Measurements from ENCODE around the gene RANBP9. TPM values are rescaled to one million over a fixed set of nuclear protein-coding genes. Genes with fewer than 3 reads are reported as not detected.

The RANBP9 gene
- total and polyA plus RNA-seq, 2 of the 13 experiments (the other 11 are each of a cell fraction or from before 2014, with no cell fraction given): 26.6 to 30.6 TPM

- TF ChIP-seq, protein P1, sequence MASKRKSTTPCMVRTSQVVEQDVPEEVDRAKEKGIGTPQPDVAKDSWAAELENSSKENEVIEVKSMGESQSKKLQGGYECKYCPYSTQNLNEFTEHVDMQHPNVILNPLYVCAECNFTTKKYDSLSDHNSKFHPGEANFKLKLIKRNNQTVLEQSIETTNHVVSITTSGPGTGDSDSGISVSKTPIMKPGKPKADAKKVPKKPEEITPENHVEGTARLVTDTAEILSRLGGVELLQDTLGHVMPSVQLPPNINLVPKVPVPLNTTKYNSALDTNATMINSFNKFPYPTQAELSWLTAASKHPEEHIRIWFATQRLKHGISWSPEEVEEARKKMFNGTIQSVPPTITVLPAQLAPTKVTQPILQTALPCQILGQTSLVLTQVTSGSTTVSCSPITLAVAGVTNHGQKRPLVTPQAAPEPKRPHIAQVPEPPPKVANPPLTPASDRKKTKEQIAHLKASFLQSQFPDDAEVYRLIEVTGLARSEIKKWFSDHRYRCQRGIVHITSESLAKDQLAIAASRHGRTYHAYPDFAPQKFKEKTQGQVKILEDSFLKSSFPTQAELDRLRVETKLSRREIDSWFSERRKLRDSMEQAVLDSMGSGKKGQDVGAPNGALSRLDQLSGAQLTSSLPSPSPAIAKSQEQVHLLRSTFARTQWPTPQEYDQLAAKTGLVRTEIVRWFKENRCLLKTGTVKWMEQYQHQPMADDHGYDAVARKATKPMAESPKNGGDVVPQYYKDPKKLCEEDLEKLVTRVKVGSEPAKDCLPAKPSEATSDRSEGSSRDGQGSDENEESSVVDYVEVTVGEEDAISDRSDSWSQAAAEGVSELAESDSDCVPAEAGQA (IDR thresholded peaks at IDR 0.05; ENCODE audit: low read depth): no peak
- TF ChIP-seq, protein P1 (CRISPR knock-in tag; IDR thresholded peaks at IDR 0.05; ENCODE audit: borderline replicate concordance): no peak
- TF ChIP-seq, protein P2, sequence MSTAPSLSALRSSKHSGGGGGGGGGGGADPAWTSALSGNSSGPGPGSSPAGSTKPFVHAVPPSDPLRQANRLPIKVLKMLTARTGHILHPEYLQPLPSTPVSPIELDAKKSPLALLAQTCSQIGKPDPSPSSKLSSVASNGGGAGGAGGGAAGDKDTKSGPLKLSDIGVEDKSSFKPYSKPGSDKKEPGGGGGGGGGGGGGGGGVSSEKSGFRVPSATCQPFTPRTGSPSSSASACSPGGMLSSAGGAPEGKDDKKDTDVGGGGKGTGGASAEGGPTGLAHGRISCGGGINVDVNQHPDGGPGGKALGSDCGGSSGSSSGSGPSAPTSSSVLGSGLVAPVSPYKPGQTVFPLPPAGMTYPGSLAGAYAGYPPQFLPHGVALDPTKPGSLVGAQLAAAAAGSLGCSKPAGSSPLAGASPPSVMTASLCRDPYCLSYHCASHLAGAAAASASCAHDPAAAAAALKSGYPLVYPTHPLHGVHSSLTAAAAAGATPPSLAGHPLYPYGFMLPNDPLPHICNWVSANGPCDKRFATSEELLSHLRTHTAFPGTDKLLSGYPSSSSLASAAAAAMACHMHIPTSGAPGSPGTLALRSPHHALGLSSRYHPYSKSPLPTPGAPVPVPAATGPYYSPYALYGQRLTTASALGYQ (CRISPR knock-in tag; IDR thresholded peaks at IDR 0.05): no peak
- TF ChIP-seq ELK4 (CRISPR knock-in tag; IDR thresholded peaks at IDR 0.05; ENCODE audit: borderline replicate concordance) (no peak), ZBTB40 (IDR thresholded peaks at IDR 0.05) (no peak), ZBTB40 (CRISPR knock-in tag; IDR thresholded peaks at IDR 0.05) (no peak), HMG20B (CRISPR knock-in tag; conservative IDR thresholded peaks at IDR 0.05) (peak; percentile 7; the same call in 1 of the 2 replicates), SETDB1 (CRISPR knock-in tag; IDR thresholded peaks at IDR 0.05; ENCODE audit: borderline replicate concordance) (no peak)
Observed at GRCh38 chr6:13614126-13614925, 97.3 kb downstream of the RANBP9 start (continued).
